SK-N-MC (cell line): Measurements from ENCODE around the gene LHFPL2.
"Not testable (repeated sequence)": the region's sequence is repeated elsewhere in the genome, so short reads cannot be mapped to it uniquely, and the experiment has no call there.

Experiments
- DNase-seq: peaks from one replicate; pipeline ENCODE4 v3.0.0-alpha.2; 2011; ENCODE audit warnings: low read depth, low spot score
- H3K27ac ChIP-seq: fragments of 200-600 bp; sonication (generic); 2 replicates; pipeline ENCODE4 v1.5.1; 2016; ENCODE audit warnings: mixed run types
- H3K36me3 ChIP-seq: fragments of 200-600 bp; sonication (generic); 2 replicates; pipeline ENCODE4 v1.6.1; 2017; ENCODE audit warnings: antibody characterized with exemption, low read length, mixed read lengths; ENCODE audit not compliant: insufficient read depth
- H3K4me3 ChIP-seq: fragments of 200-600 bp; sonication (generic); 2 replicates; pipeline ENCODE4 v1.5.1; 2016
- H3K9ac ChIP-seq: fragments of 200-600 bp; sonication (generic); 2 replicates; pipeline ENCODE4 v1.8.0; 2017; ENCODE audit warnings: mixed run types, mixed read lengths; ENCODE audit not compliant: insufficient read length
- H3K9me3 ChIP-seq: fragments of 200-600 bp; sonication (generic); 2 replicates; pipeline ENCODE4 v1.6.1; 2017; ENCODE audit warnings: low read depth, mild to moderate bottlenecking, antibody characterized with exemption, low read length, moderate library complexity, mixed read lengths
- EZH2 ChIP-seq: fragments of 200-600 bp; sonication (generic); IDR thresholded peaks from one replicate; pipeline ENCODE4 v1.6.1; 2017; ENCODE audit warnings: antibody characterized with exemption
- FOXP2 ChIP-seq: optimal IDR thresholded peaks from 2 replicates; pipeline ENCODE3; 2011; ENCODE audit warnings: mild to moderate bottlenecking, moderate library complexity; ENCODE audit not compliant: insufficient read depth; ENCODE audit errors: extremely low read length, control extremely low read depth
- POLR2AphosphoS5 ChIP-seq: IDR thresholded peaks from 2 replicates; pipeline ENCODE4 v1.6.1; 2012; ENCODE audit warnings: mild to moderate bottlenecking, low read depth, low read length, borderline replicate concordance

Gene LHFPL2

GRCh38 chr5:78628270-78628992, 20.1 kb downstream of the LHFPL2 start:
- no peak for DNase-seq
- Histone ChIP-seq H3K9me3 (no peaks in the 10 kb centered on the region), H3K9ac (no peak overlapping the region), H3K4me3 (no peak overlapping the region), H3K27ac (no peak overlapping the region), H3K36me3 (peaks cover 18% of the 10 kb centered on the region)
- TF ChIP-seq EZH2 = no peak
- no peak for TF ChIP-seq POLR2AphosphoS5
- no peak for TF ChIP-seq FOXP2

- Histone ChIP-seq H3K9me3 (no peaks in the 10 kb centered on the region), H3K27ac (no peak overlapping the region), H3K4me3 (no peak overlapping the region), H3K36me3 (peaks cover 18% of the 10 kb centered on the region), H3K9ac (no peak overlapping the region)
- TF ChIP-seq POLR2AphosphoS5 (no peak), FOXP2 (no peak), EZH2 (no peak)
- DNase-seq = no peak
These were observed 20.8 kb downstream of the LHFPL2 start for GRCh38 chr5:78627766-78628165.

- Histone ChIP-seq H3K9ac (no peak overlapping the region), H3K4me3 (no peak overlapping the region), H3K27ac (no peak overlapping the region), H3K9me3 (no peaks in the 10 kb centered on the region), H3K36me3 (peaks cover 15% of the 10 kb centered on the region)
- no peak for DNase-seq
- TF ChIP-seq FOXP2 = no peak
- no peak for TF ChIP-seq POLR2AphosphoS5
- TF ChIP-seq EZH2 = no peak
These were observed 21.4 kb downstream of the LHFPL2 start for GRCh38 chr5:78627175-78627574.

DNA sequence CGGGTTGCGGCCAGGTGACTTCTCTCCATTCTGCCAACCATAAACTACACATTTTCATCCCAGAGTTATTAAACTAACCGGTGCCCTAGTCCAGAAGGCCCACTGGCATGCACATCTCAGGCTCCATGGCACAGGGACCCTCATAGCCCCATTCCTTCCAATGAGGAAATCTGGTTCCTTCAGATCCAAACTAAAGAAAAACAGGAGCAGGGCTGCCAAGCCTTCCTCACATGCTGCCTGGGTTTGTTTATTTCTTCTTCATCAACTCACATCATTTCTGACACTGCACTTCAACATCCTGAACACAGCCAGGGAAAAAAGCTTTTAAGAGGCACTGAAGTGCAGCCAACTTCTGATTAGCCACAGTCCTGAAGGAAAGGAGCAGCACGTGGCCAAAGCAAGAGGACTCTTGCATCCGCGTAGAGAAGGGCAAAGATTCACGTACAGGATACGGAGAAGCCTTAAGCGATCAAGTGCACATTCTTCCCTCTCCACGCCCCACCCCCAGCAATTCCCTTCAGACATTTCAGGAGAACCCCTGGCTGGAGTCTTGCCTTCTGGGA, 22.5 kb downstream of the LHFPL2 start:
- no peak overlapping the region for H3K9ac ChIP-seq
- DNase-seq = no peak
- H3K4me3 ChIP-seq = no peak overlapping the region
- no peaks in the 10 kb centered on the region for H3K9me3 ChIP-seq
- peaks cover 12% of the 10 kb centered on the region for H3K36me3 ChIP-seq
- no peak overlapping the region for H3K27ac ChIP-seq
- no peak for TF ChIP-seq FOXP2
- no peak for TF ChIP-seq POLR2AphosphoS5
- no peak for TF ChIP-seq EZH2

- Histone ChIP-seq H3K36me3 (peaks cover 15% of the 10 kb centered on the region), H3K9me3 (no peaks in the 10 kb centered on the region), H3K27ac (no peak overlapping the region), H3K9ac (no peak overlapping the region), H3K4me3 (no peak overlapping the region)
- DNase-seq = no peak
- TF ChIP-seq FOXP2 (no peak), POLR2AphosphoS5 (no peak), EZH2 (no peak)
These were observed 23.6 kb downstream of the LHFPL2 start for GRCh38 chr5:78624992-78625391.

GRCh38 chr5:78624011-78624541, 24.5 kb downstream of the LHFPL2 start:
- Histone ChIP-seq H3K9me3 (no peaks in the 10 kb centered on the region), H3K36me3 (peaks cover 15% of the 10 kb centered on the region; the same call in 1 of the 2 replicates)
- TF ChIP-seq FOXP2 = no peak
- no peak for TF ChIP-seq POLR2AphosphoS5
- no peak for TF ChIP-seq EZH2

DNA sequence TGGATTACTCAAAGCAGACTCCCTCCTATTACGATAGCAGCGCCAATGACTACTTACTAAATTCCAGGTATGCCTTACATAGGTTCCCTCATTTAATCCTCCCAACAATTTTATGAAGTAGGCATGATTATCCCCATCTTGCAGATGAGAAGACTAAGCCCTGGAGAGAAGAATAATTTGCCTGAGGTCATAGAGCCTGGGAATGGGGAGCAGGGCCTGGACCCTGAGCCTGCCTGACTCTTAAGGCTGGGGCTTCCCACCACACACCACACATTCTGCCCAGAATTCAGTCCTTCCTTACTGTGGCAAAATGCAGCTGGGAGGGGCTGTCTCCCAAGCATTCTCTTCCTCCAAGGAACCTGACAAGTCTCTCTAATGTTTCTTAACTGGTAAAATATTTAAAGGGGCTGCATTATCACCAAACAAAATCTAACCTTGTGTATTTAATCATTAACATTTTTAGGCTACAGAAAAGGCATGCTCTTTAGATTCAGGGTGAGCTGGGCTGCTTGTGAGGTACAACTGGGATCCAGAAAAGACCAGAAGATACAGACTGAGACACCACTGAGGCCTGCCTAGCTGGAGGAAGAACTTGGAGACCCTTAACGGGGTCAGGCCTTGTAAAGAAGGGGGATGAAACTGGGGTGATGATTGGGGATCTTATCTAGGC, 26.1 kb downstream of the LHFPL2 start:
- H3K9me3 ChIP-seq = no peaks in the 10 kb centered on the region
- H3K4me3 ChIP-seq = no peak overlapping the region
- no peak for DNase-seq
- H3K9ac ChIP-seq = no peak overlapping the region
- no peak overlapping the region for H3K27ac ChIP-seq
- H3K36me3 ChIP-seq = peaks cover 22% of the 10 kb centered on the region; the same call in 1 of the 2 replicates
- TF ChIP-seq POLR2AphosphoS5 (no peak), EZH2 (no peak), FOXP2 (no peak)

More at GRCh38 chr5:78624011-78624541, 24.5 kb downstream of the LHFPL2 start:
- Histone ChIP-seq H3K4me3 (no peak overlapping the region), H3K27ac (no peak overlapping the region), H3K9ac (no peak overlapping the region)
- DNase-seq = no peak

- DNase-seq = no peak
- no peak overlapping the region for H3K27ac ChIP-seq
- no peak overlapping the region for H3K9ac ChIP-seq
- no peaks in the 10 kb centered on the region for H3K9me3 ChIP-seq
- H3K4me3 ChIP-seq = no peak overlapping the region
- peaks cover 22% of the 10 kb centered on the region; the same call in 1 of the 2 replicates for H3K36me3 ChIP-seq
- TF ChIP-seq EZH2 (no peak), POLR2AphosphoS5 (no peak), FOXP2 (no peak)
These were observed 27.3 kb downstream of the LHFPL2 start for GRCh38 chr5:78621291-78621738.

DNA sequence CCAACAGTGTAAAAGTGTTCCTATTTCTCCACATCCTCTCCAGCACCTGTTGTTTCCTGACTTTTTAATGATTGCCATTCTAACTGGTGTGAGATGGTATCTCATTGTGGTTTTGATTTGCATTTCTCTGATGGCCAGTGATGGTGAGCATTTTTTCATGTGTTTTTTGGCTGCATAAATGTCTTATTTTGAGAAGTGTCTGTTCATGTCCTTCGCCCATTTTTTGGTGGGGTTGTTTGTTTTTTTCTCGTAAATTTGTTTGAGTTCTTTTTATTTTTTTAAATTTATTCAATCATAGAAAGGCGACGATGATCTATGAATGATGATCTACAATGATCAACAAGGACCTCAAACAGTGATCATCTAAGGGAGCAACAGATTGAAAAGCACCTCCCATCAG, 28.5 kb downstream of the LHFPL2 start:
- H3K9me3 ChIP-seq, H3K4me3 ChIP-seq, H3K9ac ChIP-seq, H3K27ac ChIP-seq, DNase-seq: not testable (repeated sequence)
- H3K36me3 ChIP-seq = peaks cover 22% of the 10 kb centered on the region; the same call in 1 of the 2 replicates
